ENCODE data around the gene GLYATL1.

GLYATL1 gene, protein sequence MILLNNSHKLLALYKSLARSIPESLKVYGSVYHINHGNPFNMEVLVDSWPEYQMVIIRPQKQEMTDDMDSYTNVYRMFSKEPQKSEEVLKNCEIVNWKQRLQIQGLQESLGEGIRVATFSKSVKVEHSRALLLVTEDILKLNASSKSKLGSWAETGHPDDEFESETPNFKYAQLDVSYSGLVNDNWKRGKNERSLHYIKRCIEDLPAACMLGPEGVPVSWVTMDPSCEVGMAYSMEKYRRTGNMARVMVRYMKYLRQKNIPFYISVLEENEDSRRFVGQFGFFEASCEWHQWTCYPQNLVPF

GRCh38 chr11:58939277-58939676, at the start of gene GLYATL1:
TSS of gene GLYATL1 (plus strand) at chr11:58939488. CDS start at chr11:58947088, 7,600 bp downstream.
- no peak for DNase-seq

DNA sequence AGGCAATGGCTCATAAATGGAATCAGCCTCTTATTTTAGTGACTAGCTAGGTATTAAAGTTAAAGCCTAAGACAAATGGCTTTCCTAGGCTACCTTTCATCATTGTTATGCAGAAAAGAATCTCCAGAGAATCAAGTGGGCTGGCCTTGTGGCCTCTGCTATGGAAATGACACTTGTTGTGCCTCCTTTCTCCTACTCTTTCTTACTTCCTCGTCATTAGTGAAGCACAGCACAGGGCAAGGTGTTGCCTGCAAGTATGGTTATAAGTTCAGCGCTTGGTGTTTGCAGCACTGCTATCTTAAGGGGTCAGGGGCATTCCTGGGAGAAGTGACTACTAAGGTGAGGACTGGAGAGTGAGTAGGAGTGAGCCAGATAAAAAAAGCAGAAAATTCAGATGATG, 45.4 kb upstream of the GLYATL1 start:
- DNase-seq = no peak

GRCh38 chr11:58898106-58898505, 41.2 kb upstream of the GLYATL1 start:
- DNase-seq = no peak

- peak; percentile 2 for DNase-seq
Measured at GRCh38 chr11:58900479-58901420, 38.5 kb upstream of the GLYATL1 start.

GRCh38 chr11:58902881-58903280, 36.4 kb upstream of the GLYATL1 start:
- no peak for DNase-seq

DNA sequence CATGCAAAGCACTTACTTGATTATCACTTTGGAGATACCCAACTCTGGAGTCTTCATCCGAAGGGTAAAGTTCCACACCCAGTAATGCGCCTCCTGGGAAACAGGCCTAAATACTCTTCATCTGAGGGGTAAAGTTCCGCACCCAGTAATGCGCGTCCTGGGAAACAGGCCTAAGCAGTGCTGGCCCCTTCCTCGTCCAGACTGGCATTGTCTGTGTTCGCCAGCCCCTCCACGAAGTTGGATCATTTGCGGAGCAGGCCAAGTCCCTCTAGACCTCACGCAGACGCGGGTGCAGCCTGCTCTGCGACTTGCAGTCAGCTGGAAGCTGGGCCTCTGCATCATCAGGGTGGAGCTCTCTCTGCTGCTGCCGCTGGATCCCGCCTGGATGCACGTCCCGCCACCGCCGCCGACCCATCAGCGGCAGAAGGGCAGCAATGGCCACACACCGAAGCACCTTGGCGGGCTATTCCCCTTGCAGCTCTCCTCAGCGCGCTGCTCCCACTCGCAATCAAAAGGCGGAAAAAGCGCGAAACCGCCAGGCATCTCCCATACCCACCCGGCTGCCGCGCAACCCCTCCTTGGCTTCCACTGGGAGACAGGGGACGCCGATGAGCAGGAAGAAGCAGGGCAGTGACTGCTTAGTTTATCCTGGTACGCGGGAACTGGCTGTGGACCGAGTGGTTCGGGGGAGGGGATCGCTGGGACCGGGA, 34.1 kb upstream of the GLYATL1 start:
- no peak for DNase-seq

DNA sequence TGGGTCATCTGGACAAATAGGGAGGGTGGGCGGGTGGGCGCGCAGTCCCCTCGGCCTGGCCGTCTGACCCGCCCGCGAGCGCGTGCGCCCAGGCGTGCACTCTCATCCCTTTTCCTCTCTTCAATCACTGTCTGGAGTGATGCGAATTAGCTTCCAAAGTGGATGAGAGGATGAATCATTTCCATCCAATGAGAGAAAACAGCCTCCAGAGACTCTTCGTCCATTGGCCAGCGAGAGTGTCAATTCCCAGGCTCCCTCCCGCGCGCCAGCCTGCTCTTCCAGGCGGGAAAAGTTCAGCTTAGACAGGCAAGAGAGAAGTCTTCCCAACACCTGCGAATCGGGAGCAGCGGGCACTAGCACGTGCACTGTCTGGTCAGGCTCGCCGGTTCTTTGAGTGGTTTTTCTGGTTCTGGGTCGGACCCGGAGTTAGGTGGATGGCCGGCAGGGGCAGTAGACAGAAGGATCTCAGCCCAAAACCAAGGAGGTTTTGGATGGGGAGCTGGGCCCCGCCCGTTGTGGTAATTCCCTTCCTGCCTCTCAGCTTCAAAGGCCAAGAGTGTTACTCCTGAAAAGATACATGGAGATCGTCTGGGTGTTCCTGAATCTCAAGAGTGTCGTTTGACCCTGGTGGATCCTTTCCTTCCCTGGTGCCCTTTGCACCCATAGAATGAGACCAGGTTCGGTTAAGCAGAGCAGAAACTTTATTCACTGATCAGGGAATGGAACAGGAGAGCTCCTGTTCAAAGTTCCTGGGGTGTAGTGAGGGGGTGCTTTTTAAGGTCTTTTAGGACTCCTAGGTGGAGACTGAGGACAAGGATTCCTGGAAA, 33.4 kb upstream of the GLYATL1 start:
- DNase-seq = no peak

- DNase-seq = no peak
Measured at GRCh38 chr11:58907780-58908179, 31.5 kb upstream of the GLYATL1 start.

DNA sequence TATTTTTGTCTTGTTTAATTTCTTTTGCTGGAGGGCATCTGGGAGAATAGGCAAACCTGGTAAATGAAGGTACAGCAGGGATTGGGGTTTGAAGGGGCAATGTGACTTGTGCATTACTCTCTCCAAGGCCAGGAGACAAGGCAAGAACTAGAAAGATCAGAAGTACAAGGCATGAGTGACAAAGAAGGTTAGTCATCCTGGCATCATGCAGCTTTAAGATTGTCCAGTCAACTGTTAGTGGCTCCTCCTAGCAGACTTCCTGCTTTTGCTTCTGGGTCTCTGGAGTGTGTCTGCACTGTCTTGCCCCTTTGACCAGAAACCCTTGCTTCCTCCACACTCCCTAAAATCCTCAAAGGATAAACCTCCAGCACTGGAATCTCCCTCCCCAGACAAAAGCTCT, 27.2 kb upstream of the GLYATL1 start:
- no peak for DNase-seq

DNA sequence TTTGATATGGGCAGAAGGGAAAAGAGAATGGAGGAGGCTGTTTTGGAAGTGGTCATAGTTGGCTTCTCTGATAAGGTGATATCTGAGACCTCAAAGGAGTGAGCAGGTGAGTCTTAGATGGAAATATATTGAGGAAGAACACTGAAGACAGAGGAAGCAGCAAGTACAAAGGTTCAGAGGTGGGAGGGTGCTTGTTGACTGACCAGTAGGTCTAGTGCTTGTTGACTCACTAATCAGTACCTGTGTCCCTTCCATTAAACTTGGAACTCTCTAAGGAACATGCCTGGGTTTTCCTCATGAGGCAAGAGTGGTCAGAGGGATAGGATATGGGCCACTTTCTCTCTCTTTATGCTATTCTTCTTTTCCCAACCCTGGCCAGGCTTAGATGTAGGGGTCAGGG, 25.6 kb upstream of the GLYATL1 start:
- no peak for DNase-seq

GRCh38 chr11:58914821-58915543, 24.3 kb upstream of the GLYATL1 start:
- DNase-seq = no peak

GRCh38 chr11:58916637-58917036, 22.7 kb upstream of the GLYATL1 start:
- no peak for DNase-seq

GRCh38 chr11:58917159-58917783, 22.0 kb upstream of the GLYATL1 start:
- DNase-seq = no peak

GRCh38 chr11:58919561-58919960, 19.7 kb upstream of the GLYATL1 start:
- DNase-seq = no peak

GRCh38 chr11:58919980-58920379, 19.3 kb upstream of the GLYATL1 start:
- no peak for DNase-seq

- no peak for DNase-seq
Measured at GRCh38 chr11:58921778-58922390, 17.4 kb upstream of the GLYATL1 start.

GRCh38 chr11:58922479-58922878, 16.8 kb upstream of the GLYATL1 start:
- DNase-seq = no peak

GRCh38 chr11:58923300-58923788, 15.9 kb upstream of the GLYATL1 start:
- no peak for DNase-seq

DNA sequence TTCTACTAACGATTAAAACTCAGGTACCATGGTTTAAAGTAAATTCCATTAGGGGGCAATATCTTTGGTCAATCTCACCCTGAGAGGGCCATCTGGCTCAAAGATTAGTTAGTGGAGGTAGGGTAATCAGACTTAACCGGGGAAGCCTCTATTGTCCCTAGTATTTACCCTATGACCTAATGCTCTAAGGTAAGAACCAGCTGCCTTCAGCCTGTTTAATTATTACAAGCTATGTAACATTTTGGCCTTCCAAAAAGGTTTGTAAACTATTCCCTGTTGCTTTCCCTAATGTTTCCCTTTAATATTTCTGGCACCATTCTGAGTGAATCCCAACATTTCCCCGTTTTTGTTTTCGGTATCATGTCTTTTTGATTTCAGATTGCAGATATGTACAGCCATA, 15.1 kb upstream of the GLYATL1 start:
- no peak for DNase-seq

- DNase-seq = no peak
Measured at GRCh38 chr11:58926251-58926650, 13.0 kb upstream of the GLYATL1 start.

DNA sequence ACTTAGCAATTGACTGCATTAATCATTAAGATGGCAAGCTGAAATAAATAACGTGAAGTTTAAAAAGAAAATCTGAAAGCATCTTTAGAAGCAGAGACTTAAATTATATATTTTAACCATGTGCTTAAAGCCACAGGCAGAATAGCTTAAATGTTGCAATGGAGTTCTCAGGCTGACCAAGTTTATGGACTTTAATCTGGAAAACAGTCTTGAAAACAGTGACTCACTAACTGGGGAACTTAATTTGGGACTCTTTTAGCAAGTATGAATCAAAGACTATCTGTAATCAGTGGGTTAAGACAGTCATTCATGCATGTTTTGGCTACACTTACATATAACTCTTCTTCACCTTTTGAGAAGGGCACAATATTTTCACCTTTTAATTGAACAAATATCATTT, 12.6 kb upstream of the GLYATL1 start:
- DNase-seq = no peak

Data from NCI-H1694 (cell line).